Prostate gland (tissue), 2 donors: ENCODE results near the gene REG4. TPM values are rescaled to one million over a fixed set of nuclear protein-coding genes. Genes with fewer than 3 reads are reported as not detected.
"Not testable (repeated sequence)": the region's sequence is repeated elsewhere in the genome, so short reads cannot be mapped to it uniquely, and the experiment has no call there.

ENCODE experiments used
- DNase-seq: peaks from one replicate; pipeline ENCODE4 v3.0.0-alpha.2; 2019; ENCODE audit warnings: low spot score
- H3K27ac ChIP-seq, 2 donors: fragments of 200-600 bp; sonication (generic); 2 replicates each; pipeline ENCODE4 v1.5.1; 2017 to 2019
- H3K27me3 ChIP-seq: fragments of 200-600 bp; sonication (generic); replicated peaks from 2 replicates; pipeline ENCODE4 v1.5.1; 2019; ENCODE audit not compliant: insufficient read depth
- H3K36me3 ChIP-seq, 2 donors: fragments of 200-600 bp; sonication (generic); 1 replicate in 1 of 2; 2 replicates in 1 of 2; pipeline versions ENCODE4 v1.5.1 to v1.8.1; 2017 to 2019
- H3K4me1 ChIP-seq: fragments of 200-600 bp; sonication (generic); replicated peaks from 2 replicates; pipeline ENCODE4 v1.5.1; 2019
- H3K4me3 ChIP-seq, 2 donors: fragments of 200-600 bp; sonication (generic); 2 replicates each; pipeline ENCODE4 v1.5.1; 2017 to 2019
- H3K9me3 ChIP-seq: fragments of 200-600 bp; sonication (generic); 2 replicates; pipeline ENCODE4 v1.5.1; 2017
- POLR2A ChIP-seq: fragments of 450-650 bp; IDR thresholded peaks from one replicate; pipeline ENCODE4 v1.6.1; 2016; ENCODE audit warnings: antibody characterized with exemption, mild to moderate bottlenecking
- POLR2AphosphoS5 ChIP-seq: sonication (generic); formaldehyde crosslinking; IDR thresholded peaks from one replicate; pipeline ENCODE4 v1.6.1; 2017; ENCODE audit warnings: antibody characterized with exemption
- WGBS: methylation state at CpG from one replicate; pipeline ENCODE4 v1.1.5; 2018; 5-methylcytosine and 5-hydroxymethylcytosine counted together
- intact Hi-C: fragments of 100-400 bp; cut with DNase I; formaldehyde crosslinking; loops from one replicate; pipeline ENCODE4 v1.14.2; 2022
- total RNA-seq, 2 donors: library from RNA; depleted of rRNA; stranded (reverse); fragments of >200 nt; gene quantifications; one replicate each; pipeline ENCODE4 v1.1.0, GENCODE V29; 2016
- TF ChIP-seq, protein P1 (sequence below), 4 experiments: fragments of 200-600 bp in 2 of 4; fragments of 450-650 bp in 2 of 4; sonication (generic) in 2 of 4; IDR thresholded peaks; 1 replicate in 3 of 4; 2 replicates in 1 of 4; pipeline ENCODE4 v1.5.1; 2016 to 2019; ENCODE audit warnings: antibody characterized with exemption in 4 of 4, mild to moderate bottlenecking in 2 of 4, moderate library complexity in 2 of 4

The REG4 gene
- total RNA-seq, 2 donors from 2014 or later, result 0.62 to 2.0 TPM

DNA sequence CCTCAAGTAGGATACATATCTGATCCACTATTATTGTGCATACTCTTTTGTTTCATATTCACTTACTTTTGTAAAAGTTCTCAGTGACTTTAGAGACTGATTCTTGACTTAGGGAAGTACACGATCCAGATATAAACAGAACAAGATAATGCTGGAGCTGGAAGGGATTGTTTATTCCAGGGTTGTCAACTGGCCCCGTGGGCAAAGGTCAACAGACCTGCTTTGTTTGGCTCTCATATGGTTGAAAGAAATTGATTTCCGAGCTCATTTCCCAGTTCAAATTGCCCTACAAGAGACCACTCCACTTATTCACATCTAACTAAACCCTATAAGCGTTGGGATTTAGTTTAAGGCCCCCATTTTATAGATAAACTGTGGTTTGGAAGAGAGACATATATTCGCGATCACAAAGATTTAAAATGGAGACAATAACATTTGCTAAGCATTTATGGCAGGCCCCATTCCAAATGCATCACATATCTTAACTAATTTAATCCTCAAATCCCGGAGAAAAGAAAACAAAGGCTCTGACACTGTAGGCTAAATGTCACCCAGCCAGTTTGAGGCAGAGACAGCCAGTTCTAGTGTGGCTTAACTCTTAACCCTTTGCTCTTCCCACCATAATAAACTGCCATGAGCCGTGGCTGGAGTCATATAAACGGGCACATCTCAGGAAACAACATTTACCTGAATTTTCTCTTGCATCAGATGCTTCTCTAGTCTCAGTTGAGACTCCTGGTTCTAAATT lies 20.6 kb downstream of the REG4 start:
- intact Hi-C loops, result no loop called here
- TF ChIP-seq POLR2A, result no peak
- no peak for TF ChIP-seq POLR2AphosphoS5
- TF ChIP-seq, protein P1, sequence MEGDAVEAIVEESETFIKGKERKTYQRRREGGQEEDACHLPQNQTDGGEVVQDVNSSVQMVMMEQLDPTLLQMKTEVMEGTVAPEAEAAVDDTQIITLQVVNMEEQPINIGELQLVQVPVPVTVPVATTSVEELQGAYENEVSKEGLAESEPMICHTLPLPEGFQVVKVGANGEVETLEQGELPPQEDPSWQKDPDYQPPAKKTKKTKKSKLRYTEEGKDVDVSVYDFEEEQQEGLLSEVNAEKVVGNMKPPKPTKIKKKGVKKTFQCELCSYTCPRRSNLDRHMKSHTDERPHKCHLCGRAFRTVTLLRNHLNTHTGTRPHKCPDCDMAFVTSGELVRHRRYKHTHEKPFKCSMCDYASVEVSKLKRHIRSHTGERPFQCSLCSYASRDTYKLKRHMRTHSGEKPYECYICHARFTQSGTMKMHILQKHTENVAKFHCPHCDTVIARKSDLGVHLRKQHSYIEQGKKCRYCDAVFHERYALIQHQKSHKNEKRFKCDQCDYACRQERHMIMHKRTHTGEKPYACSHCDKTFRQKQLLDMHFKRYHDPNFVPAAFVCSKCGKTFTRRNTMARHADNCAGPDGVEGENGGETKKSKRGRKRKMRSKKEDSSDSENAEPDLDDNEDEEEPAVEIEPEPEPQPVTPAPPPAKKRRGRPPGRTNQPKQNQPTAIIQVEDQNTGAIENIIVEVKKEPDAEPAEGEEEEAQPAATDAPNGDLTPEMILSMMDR (IDR thresholded peaks at IDR 0.05), result no peak
- H3K4me3 ChIP-seq, result no peak overlapping the region
- no peaks in the 10 kb centered on the region for H3K36me3 ChIP-seq
- H3K27me3 ChIP-seq, result no peaks in the 10 kb centered on the region
- no peaks in the 10 kb centered on the region for H3K4me1 ChIP-seq
- H3K9me3 ChIP-seq, result no peaks in the 10 kb centered on the region
- 48% methylated on average over 9 of the region's 9 CpGs for whole genome bisulfite sequencing
- no peak overlapping the region for H3K27ac ChIP-seq
- no peak for DNase-seq

DNA sequence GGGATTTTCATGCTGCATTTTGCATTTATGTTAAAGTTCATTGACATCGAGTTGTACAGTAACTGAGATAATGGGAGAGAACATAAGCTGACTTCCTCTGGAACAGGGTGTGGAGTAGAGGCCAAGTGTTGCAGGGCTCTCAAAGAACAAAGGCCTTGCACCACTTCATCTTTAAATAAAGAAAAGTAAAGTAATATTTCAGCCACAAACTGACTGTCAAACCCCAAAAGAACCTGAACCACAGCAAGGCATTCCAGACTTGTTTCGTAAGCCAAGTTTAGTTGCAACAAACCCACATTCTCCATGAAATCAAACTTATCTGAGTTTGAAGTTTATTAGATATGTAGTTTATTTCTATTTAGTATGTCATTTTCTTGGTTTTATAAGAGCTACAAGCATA lies 23.5 kb downstream of the REG4 start:
- H3K27ac ChIP-seq, result no peak overlapping the region

DNA sequence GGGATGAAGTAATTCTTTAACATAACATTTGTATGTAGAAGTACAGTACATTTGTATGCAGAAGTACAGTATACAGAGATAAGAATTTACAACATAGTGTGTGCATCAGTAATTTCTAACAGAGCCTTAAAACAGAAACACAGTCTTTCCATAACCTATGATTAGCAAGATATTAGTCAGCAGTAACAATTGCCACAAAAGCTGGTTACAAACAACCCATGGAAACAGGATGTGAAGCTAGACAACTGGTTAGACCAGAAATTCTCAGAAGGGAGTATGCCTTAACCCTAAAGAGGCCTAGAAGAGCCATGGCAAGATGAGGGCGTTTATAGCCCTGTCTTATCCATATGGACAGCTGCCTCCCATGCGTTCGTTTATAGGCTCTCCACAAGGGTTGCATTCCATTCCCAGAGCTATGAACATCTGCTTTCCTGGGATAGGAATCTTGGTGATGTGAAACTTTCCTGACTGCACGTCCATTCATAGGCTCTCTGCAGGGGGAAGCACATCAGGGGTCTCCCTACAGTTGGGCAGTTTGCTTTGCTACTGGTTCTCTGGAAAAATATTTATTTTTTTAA lies 24.7 kb downstream of the REG4 start:
- H3K4me1 ChIP-seq, DNase-seq, intact Hi-C loops, H3K36me3 ChIP-seq, H3K4me3 ChIP-seq, H3K27me3 ChIP-seq, H3K9me3 ChIP-seq: not testable (repeated sequence)
- WGBS, result 86% methylated on average over 4 of the region's 4 CpGs
- peak overlapping the region; percentile 54 to 63 for H3K27ac ChIP-seq

More for the DNA sequence above, 23.5 kb downstream of the REG4 start:
- H3K4me3 ChIP-seq, result no peak overlapping the region
- TF ChIP-seq, protein P1 (IDR thresholded peaks at IDR 0.05), result no peak
- TF ChIP-seq POLR2A (no peak), POLR2AphosphoS5 (no peak)
- DNase-seq, result no peak
- H3K4me1 ChIP-seq, result no peaks in the 10 kb centered on the region
- WGBS, result 34% methylated on average over 2 of the region's 2 CpGs
- no peaks in the 10 kb centered on the region for H3K27me3 ChIP-seq
- intact Hi-C loops, result no loop called here
- H3K36me3 ChIP-seq, result no peaks in the 10 kb centered on the region
- no peaks in the 10 kb centered on the region for H3K9me3 ChIP-seq

DNA sequence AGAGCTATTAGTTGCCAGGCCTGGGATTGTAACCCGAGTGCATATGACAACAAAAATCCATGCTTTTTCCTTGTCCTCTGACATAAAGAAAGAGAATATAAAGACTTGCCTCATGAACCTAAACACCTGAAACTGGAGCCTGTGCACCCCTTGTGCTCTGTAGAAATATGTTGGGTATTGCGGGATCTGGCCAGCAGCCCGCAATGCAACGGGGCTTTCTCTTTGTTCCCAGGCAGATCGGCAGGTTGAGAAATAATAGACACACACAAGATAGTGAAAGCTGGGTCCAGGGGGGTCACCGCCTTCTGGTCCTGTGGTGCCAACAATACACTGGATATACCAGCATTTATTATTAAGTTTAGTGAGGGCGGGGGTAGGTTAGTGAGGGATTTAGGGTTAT lies 25.2 kb downstream of the REG4 start:
- peak overlapping the region; percentile 54 to 63 for H3K27ac ChIP-seq
- intact Hi-C loops, H3K27me3 ChIP-seq, H3K4me3 ChIP-seq, H3K9me3 ChIP-seq, H3K36me3 ChIP-seq, DNase-seq, H3K4me1 ChIP-seq: not testable (repeated sequence)
- 53% methylated on average over 7 of the region's 7 CpGs for WGBS

DNA sequence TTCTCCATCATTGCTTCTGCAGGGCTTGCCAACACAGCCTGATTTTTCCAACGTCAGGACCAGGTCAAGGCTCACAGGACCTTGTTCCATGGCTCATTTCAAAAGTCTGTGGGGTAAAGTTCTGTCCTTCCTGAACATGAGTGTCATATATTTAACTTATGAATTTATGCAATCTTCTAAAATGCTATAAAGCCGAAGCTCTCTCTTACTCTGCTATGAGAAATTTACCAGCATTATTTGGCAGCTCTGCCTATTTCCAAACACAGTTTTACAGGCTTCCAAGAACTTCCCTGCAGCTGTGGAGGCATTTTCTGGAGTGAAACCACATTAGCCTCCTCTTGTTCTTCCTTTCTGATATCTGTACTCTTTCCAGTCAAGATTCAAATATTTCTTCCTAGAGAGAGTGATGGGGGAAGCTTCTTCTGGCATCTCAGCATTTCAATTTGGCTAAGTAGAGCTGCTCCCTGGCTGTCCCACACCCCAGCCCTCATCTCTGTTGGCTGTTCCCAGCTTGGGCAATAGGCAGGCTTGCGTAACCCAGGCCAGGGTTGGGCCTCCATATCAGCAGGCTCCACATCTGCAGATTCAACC lies 27.0 kb downstream of the REG4 start:
- 54% methylated on average over 3 of the region's 3 CpGs for WGBS
- TF ChIP-seq POLR2A (no peak), POLR2AphosphoS5 (peak; percentile 38)
- TF ChIP-seq, protein P1 (IDR thresholded peaks at IDR 0.05), result no peak
- H3K27ac ChIP-seq, result peak overlapping the region in 1 of 2 donors; percentile 63
- peak; percentile 30 for DNase-seq
- no peak overlapping the region for H3K4me3 ChIP-seq
- H3K9me3 ChIP-seq, result no peaks in the 10 kb centered on the region
- H3K27me3 ChIP-seq, result no peaks in the 10 kb centered on the region
- intact Hi-C loops, result no loop called here
- no peaks in the 10 kb centered on the region for H3K36me3 ChIP-seq
- no peaks in the 10 kb centered on the region for H3K4me1 ChIP-seq
